ENCODE data around the gene MIB2.
A peak's percentile ranks its signal among the peaks of the same experiment; 100 is the strongest.
"Not testable (repeated sequence)": the region's sequence is repeated elsewhere in the genome, so short reads cannot be mapped to it uniquely, and the experiment has no call there.

The MIB2 gene

DNA sequence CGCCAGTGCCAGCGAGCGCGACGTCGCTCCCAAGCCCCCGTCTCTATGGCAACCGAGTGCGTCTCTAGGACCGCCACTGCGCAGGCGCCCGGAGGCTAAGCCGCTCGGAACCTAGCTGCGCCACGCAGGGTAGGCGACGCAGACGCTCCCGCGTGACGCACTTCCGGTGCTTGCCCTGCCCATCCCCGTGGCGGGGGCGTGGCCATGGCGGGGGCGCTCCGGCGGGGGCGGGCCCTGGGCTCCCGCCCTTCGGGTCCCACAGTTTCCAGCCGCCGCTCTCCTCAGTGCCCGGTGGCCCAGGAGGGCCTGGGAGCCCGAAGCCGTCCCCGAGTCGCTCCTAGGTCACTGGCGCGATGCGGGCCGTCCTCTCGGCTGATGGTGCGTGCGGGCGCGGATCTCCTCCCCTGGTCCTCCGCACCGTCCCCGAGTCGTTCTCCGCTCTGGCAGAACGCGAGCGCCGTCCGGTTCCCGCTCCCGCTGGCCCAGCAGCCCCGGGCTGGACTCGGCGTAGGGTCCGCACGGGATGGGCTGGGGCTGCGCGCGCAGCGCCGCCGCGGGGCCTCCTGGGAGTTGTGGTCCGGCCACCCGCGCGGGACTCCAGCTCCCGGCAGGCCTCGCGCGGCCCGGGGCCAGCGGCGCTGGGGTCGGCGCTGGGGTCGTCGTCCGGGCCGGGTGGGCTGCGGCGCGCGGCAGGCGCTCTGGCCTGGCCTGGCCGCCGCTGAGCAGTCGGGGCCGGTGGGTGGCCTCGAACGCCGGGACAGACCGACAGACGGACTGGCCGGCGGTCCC lies at the start of gene MIB2:
Gene MIB2 (plus strand): TSS at position 245 of the 789 bp plus-strand sequence. CDS start 7,953 bp downstream, outside the sequence.
- peak; percentile 84 for DNase-seq

DNA sequence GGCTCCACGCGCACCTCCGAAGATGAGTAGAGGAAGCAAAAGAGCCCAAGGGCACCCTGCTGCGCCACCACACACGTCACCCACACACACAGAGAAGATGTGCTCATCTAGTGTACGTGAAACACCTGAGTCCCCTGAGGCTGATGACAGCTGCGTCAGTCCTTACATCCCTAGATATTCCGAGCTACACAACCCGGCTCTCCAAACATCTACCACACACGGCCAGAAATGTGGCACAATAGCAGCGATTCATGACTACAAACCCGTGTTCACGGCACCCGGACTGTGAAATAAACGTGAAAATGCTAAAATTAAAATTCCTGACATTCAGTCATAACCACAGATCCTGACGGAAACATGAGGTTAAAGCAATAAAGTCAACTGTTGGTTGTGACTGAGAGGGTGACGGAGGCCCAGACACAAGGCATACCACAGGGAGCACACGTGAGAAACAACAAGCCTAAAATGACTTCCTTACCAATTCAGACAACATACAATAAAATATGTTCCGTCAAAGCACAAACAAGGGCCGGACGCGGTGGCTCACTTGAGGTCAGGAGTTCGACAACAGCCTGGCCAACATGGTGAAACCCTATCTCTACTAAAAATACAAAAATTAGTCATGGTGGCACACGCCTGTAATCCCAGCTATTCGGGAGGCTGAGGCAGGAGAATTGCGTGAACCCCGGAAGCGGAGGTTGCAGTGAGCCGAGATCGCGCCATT lies 48.0 kb upstream of the MIB2 start:
- DNase-seq: no peak

DNA sequence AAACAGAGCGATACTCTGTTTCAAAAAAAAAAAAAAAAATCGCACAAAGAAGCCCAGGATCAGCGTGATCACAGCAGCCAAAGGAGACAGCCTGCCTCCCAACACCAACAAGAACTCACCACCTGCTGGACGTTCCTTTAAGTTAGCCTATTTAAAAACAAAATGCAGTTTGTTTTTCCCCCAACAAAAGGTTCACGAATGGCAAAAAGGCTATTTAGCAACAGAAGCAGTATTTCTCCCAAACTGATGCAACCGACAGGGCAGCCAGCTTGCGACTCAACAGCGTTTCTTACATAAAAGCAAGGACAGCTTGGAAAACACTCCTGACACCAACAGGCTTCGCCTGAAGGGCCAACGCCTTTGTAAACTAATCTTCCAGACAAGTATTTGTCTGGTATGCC lies 47.4 kb upstream of the MIB2 start:
- DNase-seq: no peak

DNA sequence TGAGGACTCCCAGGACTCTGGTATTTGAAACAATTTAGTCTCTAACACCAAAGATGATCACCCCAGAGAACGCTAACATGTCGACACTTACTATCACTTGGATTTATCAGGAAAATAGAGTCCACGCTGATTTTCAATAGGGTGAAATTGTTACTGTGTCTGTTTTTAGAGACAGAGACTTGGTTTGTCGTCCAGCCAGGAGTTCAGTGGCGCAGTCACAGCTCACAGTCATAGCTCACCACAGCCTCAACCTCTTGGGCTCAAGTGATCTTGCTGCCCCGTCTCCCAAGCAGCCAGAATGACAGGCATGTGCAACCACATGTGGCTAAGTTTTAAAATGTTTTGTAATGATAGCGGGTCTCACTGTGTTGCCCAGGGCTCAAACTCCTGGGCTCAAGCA lies 46.0 kb upstream of the MIB2 start:
- DNase-seq: no peak

DNA sequence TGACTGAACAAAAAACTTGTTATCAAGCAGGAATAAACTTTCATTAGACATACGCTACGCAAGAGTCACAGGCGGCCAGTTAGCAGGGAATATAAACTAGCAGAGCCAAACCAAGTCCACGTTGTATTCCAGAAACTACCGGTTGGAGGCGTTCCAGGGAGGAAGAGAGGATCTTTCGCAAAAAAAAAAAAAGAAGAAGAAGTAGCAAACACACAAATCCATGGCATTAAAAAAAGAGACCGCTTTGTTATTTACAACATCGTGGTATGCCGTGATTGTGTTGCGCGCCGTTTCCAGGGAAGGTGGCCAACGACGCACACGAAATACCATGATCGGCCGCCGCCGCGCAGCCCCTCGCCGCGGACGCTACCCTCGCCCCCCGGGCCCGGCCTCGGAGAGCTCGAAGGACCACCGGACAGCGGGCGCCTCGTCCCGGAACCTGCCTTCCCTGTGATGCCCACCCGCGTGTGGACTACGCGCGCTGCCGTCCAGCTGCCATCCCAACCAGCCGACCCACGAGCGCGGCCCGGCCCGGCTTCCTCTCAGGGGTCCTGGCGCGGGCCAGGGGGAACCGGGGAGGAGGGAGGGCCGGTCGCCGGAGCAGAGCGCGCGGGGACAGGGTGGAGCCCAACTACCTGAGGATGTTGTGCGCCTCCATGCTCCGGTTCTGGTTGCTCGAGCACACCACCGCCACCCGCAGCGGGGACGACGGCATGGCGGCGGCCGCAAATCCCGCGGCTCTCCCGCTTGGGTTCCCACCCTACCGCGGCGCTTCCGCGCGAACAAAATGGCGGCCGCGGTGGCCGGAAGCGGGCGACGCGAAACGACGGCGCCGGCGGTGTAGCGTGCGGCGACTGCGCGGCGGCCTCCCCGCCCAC lies 41.2 kb upstream of the MIB2 start:
- DNase-seq: peak; percentile 46

DNA sequence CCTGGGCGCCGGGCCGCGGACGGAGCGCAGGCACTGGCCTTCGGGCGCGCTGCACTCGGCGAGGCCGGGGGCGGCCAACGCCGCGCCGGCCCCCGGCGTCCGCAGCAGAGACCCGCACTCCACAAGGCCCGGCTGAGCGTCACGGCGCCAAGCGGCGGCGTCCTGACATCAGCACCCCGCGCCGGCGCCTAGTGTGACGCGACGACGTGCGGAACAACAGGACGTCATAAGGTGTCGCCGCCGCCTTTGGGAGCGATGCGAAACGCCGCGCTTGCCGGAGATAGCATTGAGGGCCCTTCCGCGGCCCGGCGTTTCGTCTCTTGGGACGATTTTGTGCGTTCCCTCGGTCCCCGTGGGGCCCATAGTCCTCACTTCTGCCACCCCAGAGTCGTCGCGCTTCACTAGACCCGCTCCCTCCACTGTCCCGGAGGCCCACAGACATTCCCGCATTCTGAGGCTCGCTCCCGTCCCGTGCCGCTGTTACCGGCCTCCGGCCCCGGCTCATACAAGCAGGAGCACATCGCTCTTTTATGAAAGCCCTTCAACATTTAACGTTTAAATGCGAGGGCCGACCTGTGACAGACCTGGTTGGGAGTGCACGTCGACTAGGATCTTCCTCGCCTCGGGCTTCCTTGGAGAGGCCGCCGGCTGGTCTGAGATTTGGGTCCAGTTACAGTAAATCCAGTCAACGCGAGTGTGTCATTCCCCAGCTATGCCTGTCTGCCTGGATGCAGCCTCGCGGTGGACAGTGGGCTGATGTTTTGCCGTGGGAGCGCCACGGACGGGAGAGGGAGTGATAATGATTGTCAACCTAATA lies 40.4 kb upstream of the MIB2 start, which contains the start of gene SSU72:
Gene SSU72 (minus strand): TSS at position 143 of the 817 bp plus-strand sequence. CDS start 306 bp downstream, outside the sequence.
- peak; percentile 66 for DNase-seq

DNA sequence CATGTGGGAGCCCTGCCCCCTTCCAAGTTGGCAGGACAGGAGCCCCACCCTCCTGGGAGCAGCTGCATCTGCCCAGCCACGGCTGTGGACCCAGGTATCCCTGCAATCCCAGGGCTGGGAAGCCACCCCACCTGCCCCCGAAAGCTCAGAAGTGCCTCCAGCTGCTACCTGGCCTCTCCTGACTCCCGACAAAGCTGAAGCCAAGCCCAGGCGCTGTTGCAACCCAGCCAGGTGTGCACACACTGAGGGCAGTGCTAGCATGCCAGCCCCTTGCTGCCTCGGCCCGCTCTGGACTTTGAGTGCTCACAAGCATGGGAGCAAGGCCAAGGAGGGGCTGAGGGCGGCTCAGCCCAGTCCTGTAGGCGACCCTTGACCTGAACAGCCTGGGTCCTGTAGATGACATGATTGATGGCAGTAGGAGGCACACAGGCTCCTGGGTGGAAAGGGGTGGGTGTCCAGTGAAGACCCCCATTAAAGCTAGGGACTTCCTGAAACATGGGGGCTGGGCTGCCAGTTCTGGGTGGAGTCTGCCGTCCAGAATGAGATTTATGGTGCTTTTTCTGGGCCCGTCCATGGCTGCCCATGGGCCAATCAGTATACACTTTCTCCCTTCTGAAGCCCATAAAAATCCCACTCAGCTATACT lies 37.8 kb upstream of the MIB2 start:
- no peak for DNase-seq

DNA sequence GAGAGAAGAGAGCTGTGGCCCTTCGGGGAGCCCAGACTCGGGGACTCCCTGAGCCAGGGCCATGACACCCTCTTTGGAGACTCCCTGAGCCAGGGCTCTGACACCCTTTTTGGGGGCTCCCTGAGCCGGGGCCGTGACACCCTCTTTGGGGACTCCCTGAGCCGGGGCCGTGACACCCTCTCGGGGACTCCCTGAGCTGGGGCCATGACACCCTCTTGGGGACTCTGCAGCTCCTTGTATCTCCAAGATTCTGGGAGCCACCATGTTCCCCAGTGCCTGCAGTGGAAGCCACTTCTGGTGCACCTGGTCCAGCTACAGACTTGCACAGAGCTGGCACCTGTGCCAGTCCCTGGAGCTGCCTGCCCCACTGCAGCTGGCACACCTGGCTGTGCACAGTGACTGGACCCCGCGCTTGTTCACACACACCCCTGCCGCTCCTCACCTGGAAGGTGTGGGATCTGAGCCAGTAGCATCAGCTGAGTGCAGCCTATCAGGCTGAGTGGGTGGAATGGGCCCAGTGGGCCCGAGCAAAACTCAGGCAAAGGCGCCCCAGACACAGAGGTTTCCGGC lies 36.8 kb upstream of the MIB2 start:
- no peak for DNase-seq

DNA sequence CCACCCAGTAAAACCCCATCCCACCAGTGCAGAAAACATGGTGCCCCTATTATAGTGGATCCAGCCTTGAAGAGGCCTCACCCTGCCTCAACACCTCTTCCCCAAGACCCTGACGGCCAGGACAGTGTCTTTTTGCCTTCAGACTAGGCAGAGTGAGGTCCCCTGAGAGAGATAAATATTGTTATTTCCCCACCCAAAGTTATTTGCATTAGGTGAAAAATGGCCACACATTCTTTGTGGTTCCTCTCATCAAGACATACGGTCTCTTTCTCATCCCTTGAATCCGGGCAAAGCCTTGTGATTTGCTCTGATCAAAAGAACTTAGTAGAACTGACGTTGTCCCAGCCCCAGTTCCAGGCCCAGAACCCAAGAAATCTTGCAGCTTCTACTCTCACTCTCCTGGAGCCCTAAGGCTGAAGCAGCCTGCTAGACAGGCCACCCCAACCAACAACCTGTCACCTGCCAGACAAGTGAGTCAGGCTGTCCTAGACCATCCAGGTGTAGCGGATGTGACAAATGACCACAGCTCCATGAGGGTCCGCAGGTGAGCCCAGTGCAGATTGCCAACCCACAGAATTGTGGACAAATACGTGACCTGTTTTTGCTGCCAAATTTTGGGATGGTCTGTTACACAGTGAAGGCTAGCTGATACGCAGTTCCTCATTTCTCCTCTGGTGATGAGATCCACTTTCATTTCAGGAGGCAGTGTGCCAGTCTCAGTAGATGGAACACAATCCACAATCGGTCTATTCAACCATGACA lies 32.5 kb upstream of the MIB2 start:
- DNase-seq: no peak

DNA sequence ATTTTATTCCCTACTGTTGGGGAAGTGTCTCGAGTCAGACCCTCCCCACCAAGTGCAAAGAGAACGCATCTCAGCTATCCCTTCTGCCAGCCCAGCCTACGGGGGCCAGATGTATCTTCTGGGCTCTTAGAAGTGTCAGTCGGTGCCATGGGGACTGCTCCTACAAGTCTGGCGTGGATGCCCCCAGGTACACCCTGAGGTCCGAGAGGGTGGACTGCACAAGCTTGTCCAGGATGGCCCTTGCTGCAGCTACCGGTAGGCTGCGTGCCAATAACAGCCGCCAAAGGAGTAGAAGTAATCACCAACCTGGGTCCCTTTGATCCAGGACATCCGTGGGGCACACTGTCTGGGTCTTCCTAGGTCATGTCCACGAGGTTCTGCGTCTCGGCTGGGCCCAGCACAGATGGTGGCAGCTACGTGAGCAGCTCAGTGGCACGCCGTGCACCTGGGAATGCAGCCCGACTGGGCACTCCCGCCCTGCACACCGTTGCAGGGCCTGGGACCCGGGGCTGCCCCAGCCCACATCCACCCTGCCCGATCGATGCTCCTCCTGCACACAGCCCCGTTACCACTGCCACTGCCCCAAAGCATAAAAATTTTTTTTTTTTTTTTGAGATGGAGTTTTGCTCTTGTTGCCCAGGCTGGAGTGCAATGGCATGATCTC lies 31.8 kb upstream of the MIB2 start:
- DNase-seq: no peak

DNA sequence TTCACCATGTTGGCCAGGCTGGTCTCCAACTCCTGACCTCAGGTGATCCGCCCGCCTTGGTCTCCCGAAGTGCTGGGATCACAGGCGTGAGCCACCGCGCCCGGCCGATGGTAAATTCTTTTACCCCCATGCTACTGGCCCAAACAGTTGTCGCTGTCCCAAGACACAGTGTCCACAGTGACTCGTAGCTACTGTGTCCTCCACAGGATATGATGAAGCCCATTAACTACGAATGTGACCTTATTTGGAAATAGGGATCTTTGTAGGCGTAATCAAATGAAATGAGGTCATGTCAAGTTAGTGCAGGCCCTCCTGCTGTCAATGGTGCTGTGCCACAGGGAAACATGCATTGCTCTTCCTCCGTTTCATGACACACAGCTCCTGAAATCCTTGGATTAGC lies 23.8 kb upstream of the MIB2 start:
- DNase-seq: no peak

DNA sequence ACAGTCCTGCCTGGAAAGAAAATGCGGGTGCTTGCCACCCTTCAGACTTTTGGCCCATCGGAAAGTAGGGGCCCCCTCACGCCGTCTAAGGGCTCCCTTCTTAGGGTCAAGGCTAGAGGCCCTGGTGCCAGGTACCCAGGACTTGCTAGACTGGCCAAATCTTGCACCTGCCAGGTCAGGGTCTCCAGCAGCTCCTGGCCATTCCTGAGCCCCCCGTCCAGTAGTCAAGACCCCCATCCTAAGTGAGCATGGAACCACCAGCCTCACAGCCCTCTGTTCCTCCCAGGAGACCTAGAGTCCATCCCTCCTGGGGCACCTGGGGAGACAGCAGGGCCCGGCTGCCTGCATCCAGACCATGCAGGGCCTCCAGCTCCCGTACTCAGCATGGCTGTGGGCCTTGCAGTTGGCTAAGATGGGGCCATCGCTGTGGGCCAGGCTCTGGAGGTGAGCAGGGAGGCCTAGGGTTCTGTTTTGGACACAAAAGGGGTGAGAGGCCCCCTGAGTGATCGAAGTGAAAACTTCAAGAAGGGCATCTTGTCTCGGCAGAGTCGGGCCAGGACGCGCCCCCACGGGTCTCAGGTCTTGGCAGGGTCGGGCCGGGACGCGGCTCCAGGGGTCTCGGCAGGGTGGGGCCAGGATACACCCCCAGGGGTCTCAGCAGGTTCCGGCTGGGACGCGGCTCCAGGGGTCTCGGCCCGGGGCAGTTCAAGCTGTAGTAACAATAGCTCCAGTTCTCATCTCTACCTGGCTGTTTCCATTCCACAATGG lies 21.3 kb upstream of the MIB2 start:
- no peak for DNase-seq

DNA sequence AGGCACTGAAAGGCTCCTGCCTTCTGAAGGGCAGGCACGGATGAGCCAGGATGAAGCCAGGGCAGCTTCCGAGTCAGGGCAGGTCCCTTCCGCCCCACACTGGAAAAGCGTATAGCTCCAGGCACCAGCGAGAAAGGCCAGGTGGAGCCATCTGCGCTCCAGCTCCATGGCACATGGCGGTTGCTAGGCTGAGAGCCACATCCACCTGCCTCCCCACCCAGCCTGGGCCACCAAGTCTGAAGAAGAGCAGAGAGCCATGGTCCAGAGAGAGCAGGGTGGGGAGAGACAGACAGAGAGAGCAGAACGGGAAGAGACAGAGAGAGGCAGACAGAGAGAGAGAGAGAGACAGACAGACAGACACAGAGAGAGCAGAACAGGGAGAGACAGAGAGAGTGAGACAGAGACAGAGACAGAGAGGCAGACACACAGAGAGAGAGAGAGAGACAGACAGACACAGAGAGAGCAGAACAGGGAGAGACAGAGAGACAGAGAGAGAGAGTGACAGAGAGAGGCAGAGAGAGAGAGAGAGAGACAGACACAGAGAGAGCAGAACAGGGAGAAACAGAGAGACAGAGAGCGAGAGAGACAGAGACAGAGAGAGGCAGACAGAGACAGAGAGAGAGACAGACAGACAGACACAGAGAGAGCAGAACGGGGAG lies 20.6 kb upstream of the MIB2 start:
- no peak for DNase-seq

DNA sequence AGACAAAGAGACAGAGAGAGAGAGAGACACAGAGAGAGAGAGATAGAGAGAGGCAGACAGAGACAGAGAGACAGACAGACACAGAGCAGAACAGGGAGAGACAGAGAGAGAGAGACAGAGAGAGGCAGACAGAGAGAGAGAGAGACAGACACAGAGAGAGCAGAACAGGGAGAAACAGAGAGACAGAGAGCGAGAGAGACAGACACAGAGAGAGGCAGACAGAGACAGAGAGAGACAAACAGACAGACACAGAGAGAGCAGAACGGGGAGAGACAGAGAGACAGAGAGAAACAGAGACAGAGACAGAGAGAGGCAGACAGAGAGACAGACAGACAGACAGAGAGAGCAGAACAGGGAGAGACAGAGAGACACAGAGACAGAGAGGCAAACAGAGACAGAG lies 20.0 kb upstream of the MIB2 start:
- DNase-seq: not testable (repeated sequence)

DNA sequence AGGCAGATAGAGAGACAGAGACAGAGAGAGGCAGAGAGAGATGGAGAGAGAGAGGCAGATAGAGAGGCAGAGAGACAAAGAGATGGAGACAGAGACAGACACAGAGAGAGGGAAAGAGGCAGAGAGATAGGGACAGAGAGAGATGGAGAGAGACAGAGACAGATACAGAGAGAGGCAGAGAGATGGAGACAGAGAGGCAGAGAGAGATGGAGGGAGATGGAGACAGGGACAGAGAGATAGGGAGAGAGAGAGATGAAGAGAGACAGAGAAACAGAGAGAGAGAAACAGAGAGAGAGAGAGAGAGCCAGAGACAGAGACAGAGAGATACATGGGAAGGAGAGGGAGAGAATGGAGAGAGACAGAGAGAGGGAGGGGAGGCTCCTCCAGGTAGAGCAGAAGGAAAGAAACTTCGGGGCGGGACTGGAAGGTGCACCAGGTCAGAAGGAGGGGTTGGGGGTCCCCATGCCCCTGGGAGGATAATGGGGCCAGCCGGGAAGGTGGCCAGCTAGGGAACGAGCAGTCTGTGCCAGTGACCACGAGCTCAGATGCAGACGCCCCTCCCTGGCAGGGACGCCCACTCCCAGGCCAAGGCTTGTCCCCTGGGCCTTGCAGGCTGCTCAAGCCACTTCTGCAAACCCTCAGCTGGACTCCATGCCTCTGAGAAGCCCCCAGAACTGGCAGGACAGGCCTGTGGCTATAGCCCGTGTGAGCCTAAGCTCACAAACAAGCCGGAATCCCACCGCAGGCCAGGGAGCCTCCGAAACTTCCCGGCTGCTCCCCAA lies 18.6 kb upstream of the MIB2 start:
- DNase-seq: no peak

DNA sequence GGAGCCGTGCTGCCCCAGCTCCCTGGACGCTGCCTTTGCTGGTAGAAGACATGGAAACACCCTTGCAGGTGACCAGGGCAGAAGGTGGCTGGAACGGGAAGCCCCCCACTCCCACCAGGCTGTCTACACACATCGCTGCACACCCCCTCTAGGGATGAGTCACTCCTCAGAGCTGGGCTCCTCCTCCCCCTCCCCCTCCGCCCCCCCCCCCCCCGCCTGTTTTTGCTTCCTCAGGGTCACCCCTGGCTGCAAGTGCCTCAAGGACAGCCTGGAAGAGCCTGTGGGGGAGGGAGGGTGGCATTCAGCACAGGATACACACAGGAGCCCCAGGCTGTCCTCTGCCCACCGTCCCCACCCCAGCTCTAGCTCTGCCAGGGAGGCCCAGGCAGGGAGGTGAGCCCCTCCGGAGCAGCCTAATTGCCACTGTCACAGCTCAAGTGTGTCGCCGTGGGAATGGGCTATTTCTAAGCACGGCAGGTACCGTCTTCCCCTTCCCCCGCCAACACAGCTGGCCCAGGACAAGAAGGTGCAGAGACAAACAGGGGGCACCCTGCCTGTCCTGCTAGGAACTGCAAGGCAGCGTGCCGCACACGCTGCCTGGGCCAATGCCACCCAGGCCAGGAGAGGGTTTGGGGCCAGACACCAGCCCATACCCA lies 17.9 kb upstream of the MIB2 start:
- DNase-seq: no peak

DNA sequence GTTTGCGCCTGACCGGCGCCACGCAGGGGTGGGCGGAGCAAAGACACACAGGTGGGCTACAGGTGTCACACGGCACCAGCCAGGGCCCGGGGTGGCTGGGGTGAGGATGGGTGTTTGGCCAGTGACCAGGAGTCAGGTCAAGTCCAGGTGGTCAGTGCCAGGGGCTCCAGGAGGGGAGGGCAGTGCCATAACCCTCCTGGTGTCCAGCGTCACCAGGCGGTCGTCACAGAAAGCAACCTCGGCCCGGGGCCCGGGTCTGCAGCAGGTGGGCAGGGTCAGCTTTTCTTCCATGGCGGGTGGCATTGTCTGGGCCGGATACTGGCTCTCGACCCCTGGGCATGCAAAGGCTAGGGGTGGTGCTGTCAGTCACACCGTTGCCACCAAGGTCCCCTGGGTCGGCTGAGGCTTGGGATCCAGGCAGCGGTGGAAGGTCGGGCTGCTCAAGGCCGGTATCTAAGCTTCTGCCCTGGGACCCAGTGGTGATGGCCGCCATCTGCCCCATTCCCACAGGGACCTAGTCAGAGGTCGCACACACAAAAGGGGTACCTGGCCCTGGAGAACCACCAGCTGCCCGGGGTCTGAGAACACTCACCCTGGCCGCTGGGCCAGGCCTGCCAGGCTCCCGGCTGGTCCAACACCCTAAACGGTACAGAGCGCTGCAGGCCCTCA lies 17.1 kb upstream of the MIB2 start:
- DNase-seq: no peak
